HG03103 (cell line): ENCODE measurements around the gene NOTCH1.

ENCODE experiments used
- ATAC-seq: cut with Tn5 transposase; IDR thresholded peaks from one replicate; pipeline ENCODE4 v1.9.1; 2021; ENCODE audit warnings: low read depth; ENCODE audit not compliant: unreplicated experiment

Gene NOTCH1

GRCh38 chr9:136534366-136534765 lies 11.5 kb downstream of the NOTCH1 start:
- ATAC-seq, result no peak

DNA sequence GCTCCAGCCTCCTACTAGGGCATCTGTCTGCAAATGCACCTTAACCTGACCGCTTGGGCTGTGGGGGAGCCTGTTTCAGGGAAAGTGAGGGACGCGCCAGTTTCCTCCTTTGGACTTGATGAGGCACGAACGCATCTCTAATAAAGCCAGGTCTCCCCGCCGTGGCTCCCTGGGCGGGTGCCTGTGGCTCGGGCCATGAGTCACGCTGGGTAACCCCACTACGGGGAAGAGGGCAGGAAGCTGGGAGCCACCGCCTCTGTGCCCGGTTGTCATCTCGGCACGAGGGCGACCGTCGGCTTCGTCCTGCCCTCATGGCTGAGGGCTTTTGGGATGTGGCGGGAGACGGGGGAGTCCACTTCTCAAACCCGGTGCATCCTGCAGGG lies 12.1 kb downstream of the NOTCH1 start:
- no peak for ATAC-seq

- ATAC-seq, result no peak
Observed at GRCh38 chr9:136532799-136533774, 12.8 kb downstream of the NOTCH1 start.

DNA sequence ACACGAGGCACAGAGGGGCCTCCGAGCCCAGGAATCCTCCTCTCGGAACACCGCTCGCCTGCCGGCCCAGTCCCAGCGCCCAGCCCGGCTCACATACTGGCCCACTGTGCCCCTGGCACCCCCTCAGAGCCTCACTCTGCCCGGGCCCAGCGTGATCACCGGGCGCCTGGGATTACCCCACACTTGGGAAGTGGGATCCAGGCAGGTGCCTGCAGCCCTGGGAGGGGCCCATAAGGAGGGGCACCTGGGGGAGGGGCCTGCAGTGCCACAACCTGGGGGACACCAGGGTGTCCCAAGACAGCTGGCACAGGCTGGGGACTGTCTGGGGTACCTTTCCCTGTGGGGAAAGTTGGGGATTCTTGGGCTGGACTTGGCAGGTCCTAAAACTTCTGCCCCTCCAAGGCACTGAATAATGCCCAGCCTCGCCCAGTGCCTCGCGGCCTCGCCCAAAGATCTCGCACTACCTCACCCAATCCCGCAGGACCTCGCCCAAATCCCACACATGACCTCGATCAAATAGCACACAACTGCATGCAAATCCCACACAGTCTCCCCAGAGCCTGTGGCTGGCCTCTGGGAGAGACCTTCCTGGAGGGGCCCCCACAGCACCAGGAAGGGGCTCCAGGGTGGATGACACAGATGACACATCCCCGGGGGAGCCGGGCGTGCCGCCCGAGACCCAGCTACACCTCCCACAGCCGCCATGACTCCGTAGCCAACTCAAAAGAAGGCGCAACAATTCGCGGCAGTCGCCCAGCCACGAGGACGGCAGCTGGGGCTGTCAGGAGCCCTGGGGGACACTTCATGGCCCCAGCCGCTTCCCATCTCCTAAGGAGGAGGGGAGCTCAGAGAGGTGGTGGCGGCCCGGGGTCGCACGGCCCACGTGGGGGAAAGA lies 13.7 kb downstream of the NOTCH1 start:
- ATAC-seq, result no peak

GRCh38 chr9:136531186-136531903 lies 14.5 kb downstream of the NOTCH1 start:
- ATAC-seq, result no peak

GRCh38 chr9:136530461-136531089 lies 15.3 kb downstream of the NOTCH1 start:
- no peak for ATAC-seq

GRCh38 chr9:136529516-136530460 lies 16.1 kb downstream of the NOTCH1 start:
- ATAC-seq, result no peak

DNA sequence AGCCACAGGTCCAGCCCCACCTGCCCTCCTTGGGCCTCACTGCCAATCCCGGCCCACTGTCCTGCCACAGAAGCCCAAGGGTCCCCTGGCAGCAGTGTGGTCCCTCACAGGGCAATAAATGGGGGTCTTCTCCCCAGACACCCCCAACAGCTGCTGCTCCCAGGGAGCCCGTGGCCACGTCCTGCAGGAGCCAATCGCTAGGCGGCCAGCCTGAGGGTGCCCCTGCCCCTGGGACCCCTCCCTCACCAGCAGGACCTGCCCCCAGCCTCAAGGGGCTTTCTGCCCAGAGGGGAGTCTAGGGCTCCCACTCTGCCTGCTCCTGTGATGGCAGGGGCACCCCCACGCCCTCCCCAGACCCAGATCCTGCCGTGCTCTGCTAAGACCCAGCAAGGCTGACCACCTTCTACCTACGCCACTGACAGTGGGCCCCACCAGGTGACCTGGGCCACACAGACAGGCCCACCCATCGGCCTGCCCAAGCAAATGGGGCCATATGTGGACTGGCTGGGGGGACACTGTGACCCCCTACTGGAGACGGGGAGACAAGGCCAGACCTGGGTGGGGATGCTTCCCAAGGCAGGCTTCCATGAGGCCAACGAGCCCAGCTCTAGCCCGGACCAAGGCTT lies 17.0 kb downstream of the NOTCH1 start:
- ATAC-seq, result no peak

DNA sequence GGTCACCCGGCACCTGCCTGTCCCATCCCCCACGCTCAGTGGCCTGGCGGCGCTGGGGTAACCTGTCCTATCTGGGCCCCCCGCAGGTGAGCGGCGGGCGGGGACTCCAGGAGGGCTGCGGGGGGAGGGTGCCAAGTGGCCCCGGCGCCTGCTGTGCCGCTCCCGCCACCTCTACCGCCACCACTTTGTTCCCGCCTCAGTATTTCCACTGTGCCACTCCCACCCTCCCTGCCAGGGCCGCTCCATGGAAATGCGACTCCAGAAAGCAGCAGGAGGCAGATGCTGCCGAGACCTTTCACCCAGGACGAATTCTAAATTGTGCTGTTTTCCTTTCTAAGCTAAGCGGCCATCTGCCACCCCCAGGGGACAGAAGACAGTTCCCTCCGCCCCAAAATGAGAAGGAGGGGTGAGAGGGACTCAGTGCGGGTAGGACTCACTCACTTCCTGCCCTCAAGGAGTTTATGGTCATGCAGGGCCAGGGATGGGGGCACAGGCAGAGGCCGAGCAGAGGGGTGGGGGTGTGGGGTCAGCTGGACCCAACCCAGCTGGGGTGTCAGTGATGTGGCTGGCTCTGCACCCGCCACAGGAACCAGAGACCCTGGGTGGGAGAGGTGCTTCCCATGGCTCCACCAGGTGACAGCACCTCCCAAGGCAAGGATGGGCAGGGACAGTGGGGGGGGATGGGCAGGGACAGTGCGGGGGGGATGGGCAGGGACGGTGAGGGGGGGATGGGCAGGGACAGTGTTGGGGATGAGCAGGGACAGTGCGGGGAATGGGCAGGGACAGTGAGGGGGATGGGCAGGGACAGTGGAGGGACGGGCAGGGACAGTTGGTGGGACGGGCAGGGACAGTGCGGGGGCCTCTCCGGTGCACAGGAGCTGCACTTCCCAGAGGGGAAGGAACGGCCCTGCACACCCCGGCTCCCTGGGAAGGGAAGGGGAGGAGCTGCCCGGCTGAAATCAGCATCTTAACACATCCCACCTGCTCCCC lies 17.8 kb downstream of the NOTCH1 start:
- ATAC-seq, result no peak

DNA sequence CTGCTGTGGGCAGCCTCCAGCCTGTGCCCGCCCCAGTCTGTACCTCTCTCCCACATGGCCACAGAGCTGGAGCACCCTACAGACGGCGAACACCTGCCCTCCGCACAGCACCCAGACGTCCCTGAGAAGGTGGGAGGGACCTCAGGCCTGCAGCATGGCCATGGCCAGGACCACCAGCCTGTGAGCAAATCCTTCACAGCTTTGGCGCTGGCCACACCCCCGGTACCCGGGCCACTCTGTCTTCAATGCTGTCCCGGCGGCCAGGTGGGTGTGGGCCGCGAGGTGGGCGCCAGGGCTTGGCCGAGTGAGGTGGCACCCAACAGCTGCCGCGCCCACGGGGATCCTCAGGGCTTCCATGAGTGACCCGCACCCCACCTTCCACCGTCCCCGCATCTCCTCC lies 18.7 kb downstream of the NOTCH1 start:
- no peak for ATAC-seq

GRCh38 chr9:136526625-136527066 lies 19.2 kb downstream of the NOTCH1 start:
- no peak for ATAC-seq

DNA sequence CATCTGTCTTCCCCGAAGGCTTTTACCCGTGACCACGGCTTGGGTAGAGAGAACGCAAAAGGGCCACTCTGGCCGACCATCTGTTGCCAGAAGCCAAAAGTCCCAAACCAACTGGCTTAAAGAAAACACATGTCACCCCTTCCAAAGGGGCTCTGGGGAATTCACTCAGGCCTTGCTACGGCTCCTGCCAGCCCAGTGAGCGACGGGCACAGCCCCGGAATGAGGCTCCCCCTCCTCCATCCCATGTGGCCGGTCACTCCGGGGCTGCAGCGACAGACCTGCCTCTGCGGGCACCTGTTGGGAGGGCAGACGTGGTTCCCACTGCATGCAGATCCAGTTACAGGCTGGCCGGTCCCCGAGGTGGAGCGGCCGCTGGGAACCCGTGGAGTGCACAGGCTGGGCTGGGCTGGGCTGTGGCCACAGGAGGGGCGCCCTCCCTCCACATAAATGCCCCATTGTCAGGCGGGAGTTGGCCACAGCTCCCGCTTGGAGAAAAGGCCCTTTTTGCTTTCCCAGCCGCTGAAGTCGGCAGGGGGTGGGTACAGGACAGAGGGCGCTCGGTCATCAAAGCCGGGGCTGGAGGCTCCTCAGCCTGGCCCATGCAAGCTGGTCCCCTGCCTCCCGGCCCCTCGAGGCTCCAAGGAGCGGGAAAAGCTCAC lies 19.9 kb downstream of the NOTCH1 start:
- no peak for ATAC-seq

- ATAC-seq, result no peak
Observed at GRCh38 chr9:136525207-136525606, 20.6 kb downstream of the NOTCH1 start.

GRCh38 chr9:136522314-136523237 lies 23.3 kb downstream of the NOTCH1 start:
- ATAC-seq, result no peak

GRCh38 chr9:136521537-136521936 lies 24.3 kb downstream of the NOTCH1 start:
- no peak for ATAC-seq

GRCh38 chr9:136520053-136520540 lies 25.8 kb downstream of the NOTCH1 start:
- ATAC-seq, result no peak
